GOT3 (cell line): ENCODE data around the gene STAC3.

Experiments used
- DNase-seq: peaks from one replicate; lab custom pipeline; 2025; ENCODE audit warnings: mixed read lengths; lab: John Stamatoyannopoulos, UW

STAC3 gene

GRCh38 chr12:57223191-57224165, 27.5 kb downstream of the STAC3 start:
- DNase-seq, result no peak

GRCh38 chr12:57222286-57223190, 28.4 kb downstream of the STAC3 start:
- DNase-seq, result no peak

DNA sequence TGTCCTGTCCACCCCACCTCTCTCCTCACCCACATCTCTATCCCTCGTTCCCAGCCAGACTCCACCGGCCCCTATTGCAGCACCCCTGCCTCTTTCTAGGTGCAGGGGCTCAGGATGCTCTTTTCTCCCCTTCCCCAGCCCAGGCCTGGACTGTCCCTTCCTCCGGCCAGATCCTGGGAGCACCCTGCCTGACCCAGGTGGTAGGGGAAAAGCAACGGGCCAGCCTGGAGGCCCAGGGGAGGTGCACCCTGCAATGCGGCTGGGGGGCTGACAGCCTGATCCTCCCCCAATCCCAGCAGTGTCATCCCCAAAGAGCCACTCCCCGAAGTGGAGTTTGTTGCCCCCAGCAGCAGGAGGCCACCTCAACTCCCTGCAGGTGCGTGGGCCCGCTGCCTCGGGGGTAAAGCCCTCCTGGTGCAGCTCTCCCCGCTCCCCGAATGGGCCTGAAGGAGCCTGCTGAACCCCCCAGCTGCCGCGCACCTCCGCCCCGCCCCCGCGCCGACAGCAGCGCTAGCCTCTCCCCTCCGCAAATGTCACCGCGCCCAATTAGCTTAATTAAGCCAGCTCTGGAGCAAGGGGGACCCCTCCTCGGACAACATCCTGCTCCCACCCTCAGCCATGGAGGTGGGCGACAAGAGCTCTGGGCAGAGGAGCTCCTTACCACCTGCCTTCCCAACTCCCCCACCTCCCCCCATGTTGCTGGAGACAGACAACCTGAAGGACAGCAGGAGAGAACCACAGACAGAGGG, 29.6 kb downstream of the STAC3 start:
- no peak for DNase-seq

- no peak for DNase-seq
Measured at GRCh38 chr12:57220770-57221168, 30.2 kb downstream of the STAC3 start.

GRCh38 chr12:57219993-57220754, 30.8 kb downstream of the STAC3 start:
- DNase-seq, result no peak

- no peak for DNase-seq
Measured at GRCh38 chr12:57219205-57219992, 31.6 kb downstream of the STAC3 start.

GRCh38 chr12:57218030-57218853, 32.7 kb downstream of the STAC3 start:
- DNase-seq, result no peak

- DNase-seq, result no peak
Measured at GRCh38 chr12:57216921-57217879, 33.8 kb downstream of the STAC3 start.

DNA sequence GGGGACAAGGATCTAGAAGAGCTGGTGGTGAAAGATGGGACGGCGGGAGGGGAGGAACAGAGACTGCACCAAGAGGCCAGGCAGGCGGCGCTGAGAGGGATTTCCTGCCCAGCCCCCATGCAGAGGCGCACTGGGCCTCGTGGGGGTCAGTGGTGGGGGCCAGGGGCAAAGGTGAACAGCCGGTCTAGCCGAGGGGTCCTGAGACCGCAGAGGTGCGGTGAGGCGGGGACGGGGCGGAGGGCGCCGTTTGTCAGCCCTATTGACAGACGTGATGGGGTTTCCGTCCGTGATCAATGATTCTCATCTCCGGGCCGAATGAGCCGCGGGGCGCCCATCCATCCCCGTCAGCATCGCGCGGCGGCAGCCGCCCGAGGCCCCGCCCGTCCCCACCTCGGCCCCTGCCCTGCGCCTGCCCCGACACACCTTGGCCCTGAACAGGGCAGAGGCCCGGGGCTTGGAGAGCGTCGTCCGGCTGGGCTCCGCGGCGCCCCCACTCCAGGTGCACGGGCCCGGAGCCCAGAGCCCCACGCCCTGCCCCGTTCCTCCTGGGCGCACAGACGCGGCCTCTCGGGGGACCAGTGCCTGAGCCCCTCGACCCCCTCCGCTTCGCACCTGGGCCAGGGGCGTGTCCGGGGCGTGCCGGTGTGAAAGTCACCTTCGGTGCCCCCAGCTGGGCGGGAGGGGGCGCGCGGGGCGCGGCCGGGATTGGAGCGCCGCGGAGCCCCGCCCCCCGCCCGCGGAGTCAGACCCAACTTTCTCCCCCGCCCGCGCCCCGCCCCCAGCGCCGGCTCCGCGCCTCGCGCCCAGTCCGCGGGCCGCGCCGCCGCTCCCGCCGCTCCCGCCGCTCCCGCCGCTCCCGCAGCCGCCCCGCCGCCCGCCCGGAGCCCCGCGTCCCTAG, 34.7 kb downstream of the STAC3 start, which contains the start of gene NXPH4:
NXPH4 (plus strand) TSS at position 781 of the 898 bp plus-strand sequence. CDS start 176 bp downstream, outside the sequence.
- peak; percentile 81 for DNase-seq

DNA sequence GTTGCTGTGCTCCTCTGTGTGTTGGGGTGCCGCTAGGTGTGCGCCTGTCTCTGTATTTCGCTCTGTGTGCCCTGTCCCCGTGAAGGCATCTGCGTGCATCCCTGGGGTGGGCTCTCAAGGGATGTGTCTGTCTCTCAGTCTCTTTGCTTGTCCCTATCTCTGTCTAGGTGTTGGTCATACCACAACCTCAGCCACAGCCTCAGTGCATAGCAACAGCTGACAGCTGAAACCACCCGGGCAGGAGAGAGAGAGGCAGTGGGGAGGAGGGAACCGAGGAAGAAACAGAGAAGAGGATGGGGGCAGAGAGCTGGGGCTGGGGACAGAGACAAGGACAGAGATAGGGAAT, 35.3 kb downstream of the STAC3 start:
- no peak for DNase-seq

DNA sequence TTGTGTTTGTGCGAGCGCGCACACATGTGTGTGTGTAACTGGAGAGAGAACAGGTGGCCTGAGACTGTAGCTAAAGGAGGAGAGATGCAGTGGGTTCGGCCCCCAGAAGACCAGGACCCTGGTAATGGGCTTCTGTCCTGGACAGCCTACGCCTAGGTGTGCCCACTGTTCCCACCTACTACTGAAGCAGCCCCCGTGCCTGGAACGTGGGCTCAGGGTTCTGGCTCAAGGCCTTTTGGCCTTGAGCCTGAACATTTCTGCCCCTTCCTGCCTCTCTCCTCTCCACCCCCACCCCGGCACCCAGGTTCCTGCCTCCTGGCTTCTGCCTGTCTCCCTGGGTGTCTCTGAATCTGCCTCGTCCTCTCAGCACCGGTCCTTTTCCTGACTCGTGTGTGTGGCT, 35.9 kb downstream of the STAC3 start:
- DNase-seq, result no peak

- DNase-seq, result no peak
Measured at GRCh38 chr12:57214398-57214781, 36.6 kb downstream of the STAC3 start.

GRCh38 chr12:57213763-57214397, 37.1 kb downstream of the STAC3 start:
- no peak for DNase-seq

- no peak for DNase-seq
Measured at GRCh38 chr12:57213058-57213715, 37.8 kb downstream of the STAC3 start.

DNA sequence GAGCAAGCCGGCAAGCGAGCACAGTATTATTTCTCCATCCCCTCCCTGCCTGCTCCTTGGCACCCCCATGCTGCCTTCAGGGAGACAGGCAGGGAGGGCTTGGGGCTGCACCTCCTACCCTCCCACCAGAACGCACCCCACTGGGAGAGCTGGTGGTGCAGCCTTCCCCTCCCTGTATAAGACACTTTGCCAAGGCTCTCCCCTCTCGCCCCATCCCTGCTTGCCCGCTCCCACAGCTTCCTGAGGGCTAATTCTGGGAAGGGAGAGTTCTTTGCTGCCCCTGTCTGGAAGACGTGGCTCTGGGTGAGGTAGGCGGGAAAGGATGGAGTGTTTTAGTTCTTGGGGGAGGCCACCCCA, 38.3 kb downstream of the STAC3 start:
- DNase-seq, result no peak
